T-cell (primary cell): ENCODE results near the gene VKORC1. TPM values are rescaled to one million over a fixed set of nuclear protein-coding genes. Genes with fewer than 3 reads are reported as not detected.

Source experiments
- ATAC-seq, 4 experiments: fragments of 200-7000 bp in 3 of 4; fragments of 150-1000 bp in 1 of 4; cut with Tn5 transposase; replicated peaks in 1 of 4; 1 replicate in 3 of 4; 2 replicates in 1 of 4; pipeline ENCODE4 v1.10.0; 2021; ENCODE audit warnings: moderate library complexity in 3 of 4, mild to moderate bottlenecking in 2 of 4, moderate number of reproducible peaks in 1 of 4
- CTCF ChIA-PET, 2 donors: fragments of 300-600 bp; sonication (Branson Sonifier 250); formaldehyde crosslinking; loops; one replicate each; lab custom pipeline; 2022; ENCODE audit warnings: antibody characterized with exemption in 2 of 2; lab: Charles Lee
- POLR2A ChIA-PET, 2 donors: fragments of 300-600 bp; sonication (Branson Sonifier 250); formaldehyde crosslinking; loops; one replicate each; lab custom pipeline; 2022; ENCODE audit warnings: antibody characterized with exemption in 2 of 2; lab: Charles Lee
- DNase-seq, 35 experiments: peaks; one replicate each; pipeline versions ENCODE4 v3.0.0 to v3.0.0-alpha.2; 2013 to 2023
- H3K27ac ChIP-seq: one replicate; pipeline ENCODE4 v1.5.1; 2013; ENCODE audit warnings: low read length
- H3K27me3 ChIP-seq, 2 experiments: replicated peaks in 1 of 2; 1 replicate in 1 of 2; 2 replicates in 1 of 2; pipeline versions ENCODE4 v1.6.1 to v1.7.0; 2013; ENCODE audit warnings: low read length in 1 of 2, mixed read lengths in 1 of 2; ENCODE audit not compliant: control insufficient read depth in 2 of 2, insufficient read depth in 2 of 2; ENCODE audit errors: extremely low read depth in 1 of 2
- H3K36me3 ChIP-seq, 2 donors: 1 replicate in 1 of 2; 2 replicates in 1 of 2; pipeline versions ENCODE4 v1.6.1 to v1.7.0; 2013; ENCODE audit warnings: low read length in 1 of 2; ENCODE audit not compliant: control insufficient read depth in 2 of 2, insufficient read depth in 1 of 2; ENCODE audit errors: extremely low read depth in 1 of 2
- H3K4me1 ChIP-seq, 2 experiments: 1 replicate in 1 of 2; 2 replicates in 1 of 2; pipeline versions ENCODE4 v1.6.1 to v1.7.0; 2013; ENCODE audit warnings: low read length in 2 of 2, mixed read lengths in 1 of 2; ENCODE audit not compliant: insufficient read depth in 2 of 2, control insufficient read depth in 1 of 2; ENCODE audit errors: extremely low read depth in 1 of 2
- H3K4me3 ChIP-seq, 2 donors: 1 replicate in 1 of 2; 2 replicates in 1 of 2; pipeline versions ENCODE4 v1.5.1 to v1.7.0; 2013; ENCODE audit warnings: mild to moderate bottlenecking in 2 of 2, low read length in 1 of 2, moderate library complexity in 1 of 2; ENCODE audit not compliant: control insufficient read depth in 1 of 2; ENCODE audit errors: extremely low read depth in 1 of 2
- H3K9me3 ChIP-seq: 2 replicates; pipeline ENCODE4 v1.7.0; 2013
- H3K27ac Mint-ChIP-seq, 2 donors: one replicate each; pipeline ENCODE4 v1.8.0; 2020 to 2021; ENCODE audit warnings: mild to moderate bottlenecking in 2 of 2, mixed read lengths in 2 of 2
- H3K27me3 Mint-ChIP-seq, 2 donors: one replicate each; pipeline ENCODE4 v1.8.0; 2021 to 2022; ENCODE audit warnings: mixed read lengths in 2 of 2
- H3K36me3 Mint-ChIP-seq: one replicate; pipeline ENCODE4 v1.8.0; 2021; ENCODE audit warnings: mixed read lengths
- H3K4me1 Mint-ChIP-seq, 3 donors: one replicate each; pipeline ENCODE4 v1.8.0; 2020 to 2022; ENCODE audit warnings: mixed read lengths in 3 of 3, mild to moderate bottlenecking in 1 of 3
- H3K4me3 Mint-ChIP-seq, 3 donors: one replicate each; pipeline ENCODE4 v1.8.0; 2020 to 2022; ENCODE audit warnings: mild to moderate bottlenecking in 3 of 3, mixed read lengths in 3 of 3, moderate library complexity in 3 of 3
- H3K9me3 Mint-ChIP-seq, 3 donors: one replicate each; pipeline ENCODE4 v1.8.0; 2020 to 2022; ENCODE audit warnings: mixed read lengths in 3 of 3
- WGBS: methylation state at CpG from one replicate; pipeline ENCODE4 v1.1.5; 2013; ENCODE audit warnings: missing lambda C conversion rate; ENCODE audit not compliant: insufficient coverage; 5-methylcytosine and 5-hydroxymethylcytosine counted together
- total RNA-seq, 35 experiments: library from RNA in 6 of 35; stranded (reverse) in 6 of 35; fragments of 120-200 nt in 1 of 35; gene quantifications; one replicate each; pipeline versions ENCODE4 v1.2.1 to v1.2.4 and lab custom pipeline; 2013 to 2026

The VKORC1 gene
- total RNA-seq, 5 donors from 2014 or later (not counting 1 experiment from before 2014, with no cell fraction given) = 31.8 to 66.4 (median 56.9) TPM

- Mint-ChIP-seq H3K4me1 (peaks cover 0 to 2% (median under 1%) of the 10 kb centered on the region in 3 donors), H3K36me3 (peaks cover 17% of the 10 kb centered on the region), H3K9me3 (no peaks in the 10 kb centered on the region), H3K27me3 (no peaks in the 10 kb centered on the region), H3K4me3 (no peak overlapping the region), H3K27ac (no peak overlapping the region)
- H3K36me3 ChIP-seq = peaks cover 29 to 44% of the 10 kb centered on the region in 2 donors
- no peaks in the 10 kb centered on the region for H3K27me3 ChIP-seq
- ATAC-seq (no peak), DNase-seq (no peak)
- no peaks in the 10 kb centered on the region for H3K9me3 ChIP-seq
- H3K4me1 ChIP-seq = peaks cover 0 to 3% of the 10 kb centered on the region in 2 experiments
- H3K4me3 ChIP-seq = no peak overlapping the region
- POLR2A ChIA-PET = interaction anchor here in 1 of 2 donors (0.5 kb wide), 1 partner anchor 11 kb away, joined by 3 read pairs; no protein-coding TSS in a partner anchor
- CTCF ChIA-PET = interaction anchor here in 1 of 2 donors (0.5 kb wide), 1 partner anchor 115 kb away, joined by 5 read pairs; no protein-coding TSS in a partner anchor
- WGBS = 96% methylated on average over 8 of the region's 11 CpGs
- H3K27ac ChIP-seq = no peak overlapping the region
Observed at GRCh38 chr16:31131416-31131815, 36.8 kb upstream of the VKORC1 start.

GRCh38 chr16:31130899-31131298 lies 36.3 kb upstream of the VKORC1 start:
- no peaks in the 10 kb centered on the region for H3K9me3 ChIP-seq
- no peaks in the 10 kb centered on the region for H3K27me3 Mint-ChIP-seq
- H3K36me3 ChIP-seq = peaks cover 29 to 44% of the 10 kb centered on the region in 2 donors
- CTCF ChIA-PET = interaction anchor here in 1 of 2 donors (0.7 kb wide), 1 partner anchor 62 kb away, joined by 4 read pairs; no protein-coding TSS in a partner anchor
- H3K4me1 Mint-ChIP-seq = peaks cover 2 to 6% (median 5%) of the 10 kb centered on the region in 3 donors
- H3K4me1 ChIP-seq = peaks cover 0 to 3% of the 10 kb centered on the region in 2 experiments
- H3K27ac Mint-ChIP-seq = no peak overlapping the region
- 100% methylated on average over 1 of the region's 6 CpGs for whole genome bisulfite sequencing
- H3K27ac ChIP-seq = no peak overlapping the region
- POLR2A ChIA-PET = interaction anchor here in 1 of 2 donors (0.5 kb wide), 1 partner anchor 57 kb away, joined by 3 read pairs; the partner anchor contains the start of gene ZNF668
- ATAC-seq (no peak), DNase-seq (no peak)
- H3K9me3 Mint-ChIP-seq = no peaks in the 10 kb centered on the region
- H3K4me3 Mint-ChIP-seq = no peak overlapping the region
- H3K36me3 Mint-ChIP-seq = peaks cover 22% of the 10 kb centered on the region
- no peak overlapping the region for H3K4me3 ChIP-seq
- H3K27me3 ChIP-seq = no peaks in the 10 kb centered on the region

GRCh38 chr16:31130336-31130891 lies 35.8 kb upstream of the VKORC1 start:
- H3K4me1 Mint-ChIP-seq = peaks cover 2 to 9% (median 7%) of the 10 kb centered on the region in 3 donors
- 92% methylated on average over 9 of the region's 10 CpGs for WGBS
- H3K27ac Mint-ChIP-seq = no peak overlapping the region
- no peak for ATAC-seq
- no peak for DNase-seq
- no peak overlapping the region for H3K27ac ChIP-seq
- H3K9me3 Mint-ChIP-seq = no peaks in the 10 kb centered on the region
- peaks cover 0 to 3% of the 10 kb centered on the region in 2 experiments for H3K4me1 ChIP-seq
- no peaks in the 10 kb centered on the region for H3K9me3 ChIP-seq
- no peaks in the 10 kb centered on the region for H3K27me3 ChIP-seq
- H3K36me3 Mint-ChIP-seq = peaks cover 24% of the 10 kb centered on the region
- no peaks in the 10 kb centered on the region for H3K27me3 Mint-ChIP-seq
- no peak overlapping the region for H3K4me3 Mint-ChIP-seq
- H3K4me3 ChIP-seq = no peak overlapping the region
- H3K36me3 ChIP-seq = peaks cover 29 to 44% of the 10 kb centered on the region in 2 donors
- ChIA-PET POLR2A (interaction anchor here in 1 of 2 donors (0.5 kb wide), 1 partner anchor 57 kb away, joined by 3 read pairs; the partner anchor contains the start of gene ZNF668), CTCF (interaction anchor here in 1 of 2 donors (0.7 kb wide), 1 partner anchor 62 kb away, joined by 4 read pairs; no protein-coding TSS in a partner anchor)

DNA sequence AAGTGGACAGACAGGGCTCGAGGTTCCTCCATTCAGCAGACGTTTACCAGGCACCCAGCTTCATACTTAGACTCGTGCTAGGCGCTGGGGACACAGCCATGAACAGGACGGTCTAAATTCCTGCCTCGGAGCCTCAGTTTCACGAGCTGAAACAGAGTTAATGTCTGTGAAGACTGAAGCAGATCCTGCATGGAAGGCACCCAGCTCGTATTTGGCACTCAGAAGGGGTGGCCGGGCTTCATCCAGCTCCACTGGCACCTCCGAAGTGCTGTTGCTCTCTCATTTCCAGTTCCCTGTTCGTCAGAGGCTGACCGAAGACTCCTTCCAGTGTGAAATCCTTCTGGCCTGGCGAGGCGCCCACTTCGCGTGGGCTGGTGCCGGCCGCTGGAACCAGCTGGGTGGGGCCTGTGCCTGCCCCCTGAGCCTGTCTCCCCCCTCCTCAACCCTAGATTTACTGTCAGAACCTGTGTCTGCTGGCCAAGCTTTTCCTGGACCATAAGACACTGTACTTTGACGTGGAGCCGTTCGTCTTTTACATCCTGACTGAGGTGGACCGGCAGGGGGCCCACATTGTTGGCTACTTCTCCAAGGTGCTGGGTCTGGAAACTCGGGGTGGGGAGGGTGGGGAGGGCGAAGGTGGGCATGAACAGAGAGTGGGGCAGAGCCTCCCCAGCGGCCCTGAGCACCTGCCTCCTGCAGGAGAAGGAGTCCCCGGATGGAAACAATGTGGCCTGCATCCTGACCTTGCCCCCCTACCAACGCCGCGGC lies 35.2 kb upstream of the VKORC1 start:
- Mint-ChIP-seq H3K27me3 (no peaks in the 10 kb centered on the region), H3K27ac (no peak overlapping the region), H3K4me3 (no peak overlapping the region), H3K36me3 (peaks cover 24% of the 10 kb centered on the region), H3K9me3 (no peaks in the 10 kb centered on the region), H3K4me1 (peaks cover 2 to 9% (median 7%) of the 10 kb centered on the region in 3 donors)
- Histone ChIP-seq H3K36me3 (peaks cover 29 to 44% of the 10 kb centered on the region in 2 donors), H3K9me3 (no peaks in the 10 kb centered on the region), H3K4me3 (no peak overlapping the region), H3K27ac (no peak overlapping the region), H3K4me1 (peaks cover 0 to 3% of the 10 kb centered on the region in 2 experiments), H3K27me3 (no peaks in the 10 kb centered on the region)
- no peak for ATAC-seq
- POLR2A ChIA-PET = interaction anchor here in 1 of 2 donors (0.5 kb wide), 1 partner anchor 12 kb away, joined by 3 read pairs; no protein-coding TSS in a partner anchor
- 87% methylated on average over 26 of the region's 29 CpGs for WGBS
- CTCF ChIA-PET = interaction anchor here in 1 of 2 donors (0.7 kb wide), 1 partner anchor 61 kb away, joined by 4 read pairs; no protein-coding TSS in a partner anchor
- DNase-seq = no peak

- peak in 2 of 4 experiments; percentile 12 to 35 for ATAC-seq
- Histone ChIP-seq H3K9me3 (no peaks in the 10 kb centered on the region), H3K27ac (no peak overlapping the region), H3K36me3 (peaks cover 29 to 47% of the 10 kb centered on the region in 2 donors), H3K4me3 (no peak overlapping the region), H3K4me1 (peaks cover 0 to 3% of the 10 kb centered on the region in 2 experiments), H3K27me3 (no peaks in the 10 kb centered on the region)
- H3K27ac Mint-ChIP-seq = peak overlapping the region in 1 of 2 donors; percentile 49
- no peaks in the 10 kb centered on the region for H3K27me3 Mint-ChIP-seq
- peaks cover 24% of the 10 kb centered on the region for H3K36me3 Mint-ChIP-seq
- POLR2A ChIA-PET = interaction anchor here in 1 of 2 donors (0.5 to 0.6 kb wide), 2 partner anchors 13 to 51 kb away, joined by 3 read pairs; partner anchors contain the start of gene FUS
- no peak overlapping the region for H3K4me3 Mint-ChIP-seq
- peak in 6 of 35 experiments; percentile 16 to 59 (median 28) for DNase-seq
- WGBS = 80% methylated on average over 11 of the region's 14 CpGs
- no peaks in the 10 kb centered on the region for H3K9me3 Mint-ChIP-seq
- peaks cover 2 to 9% (median 7%) of the 10 kb centered on the region in 3 donors for H3K4me1 Mint-ChIP-seq
- CTCF ChIA-PET = no interaction called here
Observed at GRCh38 chr16:31128711-31129567, 34.3 kb upstream of the VKORC1 start.
